GM12873 (cell line): ENCODE measurements around the gene PRLHR.

Experiments
- CTCF ChIP-seq: IDR thresholded peaks from 2 replicates; pipeline ENCODE4 v1.5.1; 2012; ENCODE audit warnings: low read depth, mild to moderate bottlenecking, moderate library complexity, low read length, control low read depth; ENCODE audit not compliant: insufficient read depth; ENCODE audit errors: missing control alignments

Gene PRLHR

GRCh38 chr10:118626953-118627352, 31.5 kb upstream of the PRLHR start:
- peak; percentile 73 for TF ChIP-seq CTCF

- TF ChIP-seq CTCF, result no peak
Observed at GRCh38 chr10:118625504-118625903, 30.1 kb upstream of the PRLHR start.

- no peak for TF ChIP-seq CTCF
Observed at GRCh38 chr10:118624747-118625146, 29.3 kb upstream of the PRLHR start.

GRCh38 chr10:118621304-118621942, 26.0 kb upstream of the PRLHR start:
- no peak for TF ChIP-seq CTCF

GRCh38 chr10:118610577-118610976, 15.1 kb upstream of the PRLHR start:
- no peak for TF ChIP-seq CTCF

GRCh38 chr10:118607768-118608354, 12.4 kb upstream of the PRLHR start:
- no peak for TF ChIP-seq CTCF

- TF ChIP-seq CTCF, result no peak
Observed at GRCh38 chr10:118605694-118606093, 10.2 kb upstream of the PRLHR start.
